ENCODE results near the gene DDX56. TPM values are rescaled to one million over a fixed set of nuclear protein-coding genes. Genes with fewer than 3 reads are reported as not detected.

DDX56 gene
- total RNA-seq, 2 donors from 2014 or later: 47.4 to 79.2 TPM

GRCh38 chr7:44533301-44534055 is 40.2 kb downstream of the DDX56 start:
- Histone ChIP-seq H3K9me3 (no peaks in the 10 kb centered on the region), H3K36me3 (no peaks in the 10 kb centered on the region), H3K4me3 (no peak overlapping the region), H3K4me1 (ENCODE audit: control insufficient read depth in 1 of 2, low read depth in 2 of 2) (no peaks in the 10 kb centered on the region), H3K27ac (no peak overlapping the region), H3K27me3 (replicated peaks; ENCODE audit: insufficient read depth) (no peaks in the 10 kb centered on the region)
- TF ChIP-seq, protein P1, sequence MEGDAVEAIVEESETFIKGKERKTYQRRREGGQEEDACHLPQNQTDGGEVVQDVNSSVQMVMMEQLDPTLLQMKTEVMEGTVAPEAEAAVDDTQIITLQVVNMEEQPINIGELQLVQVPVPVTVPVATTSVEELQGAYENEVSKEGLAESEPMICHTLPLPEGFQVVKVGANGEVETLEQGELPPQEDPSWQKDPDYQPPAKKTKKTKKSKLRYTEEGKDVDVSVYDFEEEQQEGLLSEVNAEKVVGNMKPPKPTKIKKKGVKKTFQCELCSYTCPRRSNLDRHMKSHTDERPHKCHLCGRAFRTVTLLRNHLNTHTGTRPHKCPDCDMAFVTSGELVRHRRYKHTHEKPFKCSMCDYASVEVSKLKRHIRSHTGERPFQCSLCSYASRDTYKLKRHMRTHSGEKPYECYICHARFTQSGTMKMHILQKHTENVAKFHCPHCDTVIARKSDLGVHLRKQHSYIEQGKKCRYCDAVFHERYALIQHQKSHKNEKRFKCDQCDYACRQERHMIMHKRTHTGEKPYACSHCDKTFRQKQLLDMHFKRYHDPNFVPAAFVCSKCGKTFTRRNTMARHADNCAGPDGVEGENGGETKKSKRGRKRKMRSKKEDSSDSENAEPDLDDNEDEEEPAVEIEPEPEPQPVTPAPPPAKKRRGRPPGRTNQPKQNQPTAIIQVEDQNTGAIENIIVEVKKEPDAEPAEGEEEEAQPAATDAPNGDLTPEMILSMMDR (IDR thresholded peaks at IDR 0.05): no peak
- no peak for ATAC-seq (ENCODE audit: insufficient number of reproducible peaks, low FRiP score, low read depth)
- no peak for DNase-seq (ENCODE audit: low spot score)

- DNase-seq (ENCODE audit: low spot score) (no peak), ATAC-seq (ENCODE audit: insufficient number of reproducible peaks, low FRiP score, low read depth) (no peak)
- Histone ChIP-seq H3K4me1 (ENCODE audit: control insufficient read depth in 1 of 2, low read depth in 2 of 2) (no peaks in the 10 kb centered on the region), H3K36me3 (no peaks in the 10 kb centered on the region), H3K27ac (no peak overlapping the region), H3K27me3 (replicated peaks; ENCODE audit: insufficient read depth) (no peaks in the 10 kb centered on the region), H3K9me3 (peaks cover 5% of the 10 kb centered on the region), H3K4me3 (no peak overlapping the region)
- TF ChIP-seq, protein P1 (IDR thresholded peaks at IDR 0.05): no peak
These were observed 42.0 kb downstream of the DDX56 start for GRCh38 chr7:44531421-44532380.

DNA sequence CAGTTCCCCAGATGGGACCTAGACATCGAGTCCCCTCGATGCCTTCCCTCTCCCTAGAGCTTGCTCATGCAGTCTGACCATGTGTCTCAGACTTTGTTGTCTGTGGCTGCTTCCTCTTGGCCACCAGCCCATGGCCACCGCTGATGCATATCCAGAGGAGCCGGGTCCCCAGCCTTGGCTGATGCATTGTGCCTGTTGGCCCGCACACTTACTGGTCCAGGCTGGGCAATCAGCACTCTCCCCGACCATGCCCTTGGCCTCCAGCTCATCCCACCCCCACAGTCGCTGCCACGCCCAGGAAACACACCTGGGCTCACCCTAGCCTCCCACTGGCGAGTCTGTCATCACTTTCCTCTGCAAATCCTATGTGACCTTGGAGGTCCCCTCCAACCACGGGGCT is 42.7 kb downstream of the DDX56 start:
- Histone ChIP-seq H3K27ac (no peak overlapping the region), H3K4me1 (ENCODE audit: control insufficient read depth in 1 of 2, low read depth in 2 of 2) (no peaks in the 10 kb centered on the region), H3K27me3 (replicated peaks; ENCODE audit: insufficient read depth) (no peaks in the 10 kb centered on the region), H3K4me3 (no peak overlapping the region), H3K9me3 (peaks cover 8% of the 10 kb centered on the region), H3K36me3 (no peaks in the 10 kb centered on the region)
- TF ChIP-seq, protein P1 (IDR thresholded peaks at IDR 0.05): no peak
- DNase-seq (ENCODE audit: low spot score) (no peak), ATAC-seq (ENCODE audit: insufficient number of reproducible peaks, low FRiP score, low read depth) (no peak)

GRCh38 chr7:44524811-44525388 is 48.8 kb downstream of the DDX56 start:
- DNase-seq (ENCODE audit: low spot score) (no peak), ATAC-seq (ENCODE audit: insufficient number of reproducible peaks, low FRiP score, low read depth) (no peak)
- TF ChIP-seq, protein P1 (IDR thresholded peaks at IDR 0.05): no peak
- H3K27ac ChIP-seq: no peak overlapping the region
- H3K4me3 ChIP-seq: no peak overlapping the region
- H3K27me3 ChIP-seq (replicated peaks; ENCODE audit: insufficient read depth): no peaks in the 10 kb centered on the region
- H3K36me3 ChIP-seq: no peaks in the 10 kb centered on the region
- no peaks in the 10 kb centered on the region for H3K4me1 ChIP-seq (ENCODE audit: control insufficient read depth in 1 of 2, low read depth in 2 of 2)
- H3K9me3 ChIP-seq: peaks cover 16% of the 10 kb centered on the region

GRCh38 chr7:44522315-44522714 is 51.4 kb downstream of the DDX56 start:
- Histone ChIP-seq H3K9me3 (peaks cover 16% of the 10 kb centered on the region), H3K27ac (no peak overlapping the region), H3K4me1 (ENCODE audit: control insufficient read depth in 1 of 2, low read depth in 2 of 2) (no peaks in the 10 kb centered on the region), H3K4me3 (no peak overlapping the region), H3K36me3 (no peaks in the 10 kb centered on the region), H3K27me3 (replicated peaks; ENCODE audit: insufficient read depth) (no peaks in the 10 kb centered on the region)
- DNase-seq (ENCODE audit: low spot score) (no peak), ATAC-seq (ENCODE audit: insufficient number of reproducible peaks, low FRiP score, low read depth) (no peak)
- TF ChIP-seq, protein P1 (IDR thresholded peaks at IDR 0.05): no peak
